HEK293T (cell line): ENCODE results near the gene HMSD.
"Not testable (repeated sequence)": the region's sequence is repeated elsewhere in the genome, so short reads cannot be mapped to it uniquely, and the experiment has no call there.

ENCODE experiments used
- CTCF ChIA-PET: fragments of 350-600 bp; formaldehyde crosslinking; extraction: SDS; loops from one replicate; lab custom pipeline; 2021; ENCODE audit warnings: antibody characterized with exemption, inconsistent platforms; lab: Yijun Ruan, JAX
- POLR2A ChIA-PET: fragments of 350-600 bp; formaldehyde crosslinking; extraction: SDS; loops from one replicate; lab custom pipeline; 2020; ENCODE audit warnings: antibody characterized with exemption, inconsistent platforms; lab: Yijun Ruan, JAX
- DNase-seq: peaks from one replicate; pipeline ENCODE4 v3.0.0; 2012; ENCODE audit warnings: mixed read lengths; ENCODE audit errors: extremely low spot score
- ARNT ChIP-seq: fragments of 450-650 bp; IDR thresholded peaks from 2 replicates; pipeline ENCODE4 v1.6.1; 2017; ENCODE audit warnings: mild to moderate bottlenecking
- BHLHE40 ChIP-seq: fragments of 450-650 bp; IDR thresholded peaks from 2 replicates; pipeline ENCODE4 v1.6.1; 2016; ENCODE audit warnings: mild to moderate bottlenecking, moderate library complexity, borderline replicate concordance
- CTBP1 ChIP-seq: fragments of 450-650 bp; IDR thresholded peaks from 2 replicates; pipeline ENCODE4 v1.6.1; 2016; ENCODE audit warnings: borderline replicate concordance
- ELF4 ChIP-seq: fragments of 450-650 bp; IDR thresholded peaks from 2 replicates; pipeline ENCODE4 v1.6.1; 2017; ENCODE audit warnings: antibody characterized with exemption
- FOXA1 ChIP-seq: fragments of 450-650 bp; IDR thresholded peaks from 2 replicates; pipeline ENCODE4 v1.6.1; 2016; ENCODE audit warnings: mild to moderate bottlenecking
- FOXK2 ChIP-seq: fragments of 450-650 bp; IDR thresholded peaks from 2 replicates; pipeline ENCODE4 v1.6.1; 2016; ENCODE audit warnings: mild to moderate bottlenecking
- FOXM1 ChIP-seq: fragments of 450-650 bp; IDR thresholded peaks from 2 replicates; pipeline ENCODE4 v1.6.1; 2017; ENCODE audit warnings: mild to moderate bottlenecking, borderline replicate concordance
- HDGF ChIP-seq: fragments of 450-650 bp; IDR thresholded peaks from 2 replicates; pipeline ENCODE4 v1.6.1; 2017; ENCODE audit warnings: antibody characterized with exemption, borderline replicate concordance
- L3MBTL2 ChIP-seq: fragments of 450-650 bp; conservative IDR thresholded peaks from 2 replicates; pipeline ENCODE4 v1.6.1; 2016; ENCODE audit warnings: mild to moderate bottlenecking
- LEF1 ChIP-seq: fragments of 450-650 bp; IDR thresholded peaks from 2 replicates; pipeline ENCODE4 v1.6.1; 2017; ENCODE audit warnings: mild to moderate bottlenecking, borderline replicate concordance
- NFRKB ChIP-seq: fragments of 450-650 bp; IDR thresholded peaks from 2 replicates; pipeline ENCODE4 v1.6.1; 2016; ENCODE audit warnings: mild to moderate bottlenecking, moderate library complexity
- SP1 ChIP-seq: fragments of 450-650 bp; IDR thresholded peaks from 2 replicates; pipeline ENCODE4 v1.6.1; 2017
- SUZ12 ChIP-seq: fragments of 450-650 bp; IDR thresholded peaks from 2 replicates; pipeline ENCODE4 v1.6.1; 2016; ENCODE audit warnings: mild to moderate bottlenecking
- TARDBP ChIP-seq: fragments of 450-650 bp; IDR thresholded peaks from 2 replicates; pipeline ENCODE4 v1.6.1; 2016
- ZNF384 ChIP-seq: fragments of 450-650 bp; IDR thresholded peaks from 2 replicates; pipeline ENCODE4 v1.6.1; 2016
- TF ChIP-seq, protein P1 (sequence below): fragments of 450-650 bp; IDR thresholded peaks from 2 replicates; pipeline ENCODE4 v1.6.1; 2016

Gene HMSD

DNA sequence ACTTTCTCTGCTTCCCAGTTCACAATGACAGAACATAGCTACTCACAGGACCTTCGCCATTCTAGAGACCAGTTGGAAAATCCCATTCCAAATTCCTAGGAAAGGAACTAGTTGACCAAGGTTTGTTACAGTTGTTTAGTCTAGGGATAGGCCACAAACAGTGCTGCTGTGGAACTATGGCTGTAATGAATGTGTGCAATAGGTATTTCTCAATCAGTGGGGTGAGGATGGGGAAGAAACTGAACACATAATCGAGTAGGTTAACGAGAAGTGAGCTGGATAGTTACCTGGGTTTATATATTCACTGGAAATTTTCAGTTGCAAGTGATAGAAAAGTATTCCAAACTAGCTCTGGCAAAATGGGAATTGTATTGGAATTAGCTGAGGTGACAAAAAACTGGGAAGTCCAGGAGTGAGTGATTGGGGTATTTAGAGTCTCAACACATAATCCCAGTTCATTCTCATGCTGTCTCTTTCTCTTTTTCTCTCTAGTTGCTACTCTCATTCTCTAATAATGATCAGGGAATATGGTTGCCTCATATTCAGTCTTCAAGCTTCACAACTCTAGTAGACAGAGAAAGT lies 18.2 kb upstream of the HMSD start:
- POLR2A ChIA-PET = no interaction called here
- TF ChIP-seq, protein P1, sequence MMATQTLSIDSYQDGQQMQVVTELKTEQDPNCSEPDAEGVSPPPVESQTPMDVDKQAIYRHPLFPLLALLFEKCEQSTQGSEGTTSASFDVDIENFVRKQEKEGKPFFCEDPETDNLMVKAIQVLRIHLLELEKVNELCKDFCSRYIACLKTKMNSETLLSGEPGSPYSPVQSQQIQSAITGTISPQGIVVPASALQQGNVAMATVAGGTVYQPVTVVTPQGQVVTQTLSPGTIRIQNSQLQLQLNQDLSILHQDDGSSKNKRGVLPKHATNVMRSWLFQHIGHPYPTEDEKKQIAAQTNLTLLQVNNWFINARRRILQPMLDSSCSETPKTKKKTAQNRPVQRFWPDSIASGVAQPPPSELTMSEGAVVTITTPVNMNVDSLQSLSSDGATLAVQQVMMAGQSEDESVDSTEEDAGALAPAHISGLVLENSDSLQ = no peak
- TF ChIP-seq LEF1 (no peak), NFRKB (no peak), SUZ12 (no peak), SP1 (no peak), BHLHE40 (no peak), FOXK2 (no peak), FOXA1 (no peak), ELF4 (no peak), FOXM1 (no peak), TARDBP (no peak), L3MBTL2 (no peak), ARNT (no peak), CTBP1 (no peak), HDGF (no peak), ZNF384 (no peak)
- no peak for DNase-seq
- CTCF ChIA-PET = no interaction called here

GRCh38 chr18:63936156-63936931 lies 12.8 kb upstream of the HMSD start:
- DNase-seq = peak; percentile 60
- ChIA-PET CTCF (interaction anchor here (0.6 to 1.5 kb wide), 6 partner anchors 14 to 386 kb away, joined by 3 to 7 read pairs (median 3); no protein-coding TSS in a partner anchor), POLR2A (interaction anchor here (0.8 kb wide), 1 partner anchor 17 kb away, joined by 3 read pairs; no protein-coding TSS in a partner anchor)
- TF ChIP-seq, protein P1 = no peak
- TF ChIP-seq CTBP1 (no peak), FOXA1 (no peak), ELF4 (no peak), HDGF (no peak), L3MBTL2 (no peak), NFRKB (no peak), ARNT (no peak), LEF1 (no peak), FOXK2 (no peak), TARDBP (no peak), BHLHE40 (no peak), SUZ12 (no peak), SP1 (no peak), ZNF384 (no peak), FOXM1 (no peak)

DNA sequence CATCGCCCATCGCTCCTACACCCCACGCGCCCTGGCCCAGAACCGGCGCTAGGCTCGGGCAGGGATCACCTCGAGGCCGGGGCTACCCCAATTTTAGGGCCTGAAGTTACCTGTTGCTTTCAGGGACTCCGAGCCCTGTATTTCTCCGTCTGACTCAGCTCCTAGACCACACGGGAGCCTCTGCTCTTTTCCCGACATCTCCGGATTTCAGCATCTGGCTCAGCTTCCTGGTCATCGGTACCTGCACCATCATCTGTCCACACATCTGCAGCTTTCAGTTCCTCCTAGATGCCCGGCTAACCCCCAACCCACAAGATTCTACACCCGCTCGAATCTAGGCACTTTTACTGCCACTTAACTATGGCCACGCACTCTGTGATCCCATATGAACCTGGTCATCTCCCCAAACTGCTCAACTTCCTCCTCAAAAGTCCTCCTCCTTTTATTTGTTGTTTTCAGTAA lies 12.1 kb upstream of the HMSD start:
- CTCF ChIA-PET = interaction anchor here (0.8 to 1.5 kb wide), 2 partner anchors 45 to 58 kb away, joined by 3 to 7 read pairs; no protein-coding TSS in a partner anchor
- no peak for DNase-seq
- TF ChIP-seq FOXA1 = no peak
- TF ChIP-seq, protein P1 = no peak
- TF ChIP-seq ZNF384 = no peak
- TF ChIP-seq NFRKB = no peak
- no peak for TF ChIP-seq CTBP1
- no peak for TF ChIP-seq FOXK2
- TF ChIP-seq TARDBP = no peak
- TF ChIP-seq L3MBTL2 = no peak
- no peak for TF ChIP-seq SUZ12
- no peak for TF ChIP-seq SP1
- no peak for TF ChIP-seq FOXM1
- TF ChIP-seq LEF1 = no peak
- POLR2A ChIA-PET = interaction anchor here (0.8 kb wide), 1 partner anchor 16 kb away, joined by 3 read pairs; no protein-coding TSS in a partner anchor

DNA sequence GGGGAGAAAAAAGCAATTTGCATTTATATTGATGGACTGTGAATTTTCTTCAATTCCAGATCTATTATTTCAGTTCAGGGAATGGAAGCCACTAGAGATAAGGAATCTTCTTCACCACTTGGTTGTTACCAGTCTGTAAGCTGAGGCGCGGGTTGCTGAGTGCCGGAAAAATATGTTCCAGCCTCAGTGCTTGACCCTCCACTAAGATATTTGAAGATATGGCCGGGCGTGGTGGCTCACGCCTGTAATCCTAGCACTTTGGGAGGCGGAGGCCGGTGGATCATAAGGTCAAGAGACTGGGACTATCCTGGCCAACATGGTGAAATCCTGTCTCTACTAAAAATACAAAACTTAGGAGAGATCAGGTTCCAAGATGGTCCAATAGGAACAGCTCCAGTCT lies 9.1 kb upstream of the HMSD start:
- DNase-seq = no peak
- POLR2A ChIA-PET = no interaction called here
- TF ChIP-seq SUZ12 (no peak), BHLHE40 (no peak), HDGF (no peak), NFRKB (no peak), CTBP1 (no peak), ZNF384 (no peak), LEF1 (no peak), L3MBTL2 (no peak), ELF4 (no peak), FOXM1 (no peak), FOXK2 (no peak), ARNT (no peak), SP1 (no peak), TARDBP (no peak), FOXA1 (no peak)
- TF ChIP-seq, protein P1 = no peak
- CTCF ChIA-PET = no interaction called here

DNA sequence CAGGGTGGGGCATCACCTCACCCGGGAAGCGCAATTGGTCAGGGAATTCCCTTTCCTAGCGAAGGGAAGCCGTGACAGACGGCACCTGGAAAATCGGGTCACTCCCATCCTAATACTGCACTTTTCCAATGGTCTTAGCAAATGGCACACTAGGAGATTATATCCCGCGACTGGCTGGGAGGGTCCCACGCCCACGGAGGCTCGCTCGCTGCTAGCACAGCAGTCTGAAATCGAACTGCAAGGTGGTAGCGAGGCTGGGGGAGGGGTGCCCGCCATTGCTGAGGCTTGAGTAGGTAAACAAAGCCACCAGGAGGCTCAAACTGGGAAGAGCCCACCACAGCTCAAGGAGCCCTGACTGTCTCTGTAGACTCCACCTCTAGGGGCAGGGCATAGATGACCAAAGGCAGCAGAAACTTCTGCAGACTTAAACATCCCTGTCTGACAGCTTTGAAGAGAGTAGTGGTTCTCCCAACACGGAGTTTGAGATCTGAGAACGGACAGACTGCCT lies 8.5 kb upstream of the HMSD start:
- DNase-seq, POLR2A ChIA-PET: not testable (repeated sequence)
- CTCF ChIA-PET = interaction anchor here (0.7 kb wide), 1 partner anchor 426 kb away, joined by 3 read pairs; no protein-coding TSS in a partner anchor
